GM12872 (cell line): ENCODE data around the gene MB21D2.

Source experiments
- CTCF ChIP-seq: IDR thresholded peaks from 3 replicates; pipeline ENCODE4 v1.5.1; 2011; ENCODE audit warnings: low read depth, mild to moderate bottlenecking, low read length, moderate library complexity; ENCODE audit not compliant: insufficient read depth

MB21D2 gene

GRCh38 chr3:192747145-192747544 is 170.5 kb downstream of the MB21D2 start:
- TF ChIP-seq CTCF = no peak
